ENCODE results near the gene KSR1. TPM values are rescaled to one million over a fixed set of nuclear protein-coding genes. Genes with fewer than 3 reads are reported as not detected.

Gene KSR1
- polyA plus RNA-seq, 1 donor from 2014 or later, result 9.2 TPM

- Histone ChIP-seq H3K79me2 (replicated peaks; ENCODE audit: insufficient read depth, low read length) (no peaks in the 10 kb centered on the region), H3K4me2 (ENCODE audit: low read length) (no peak overlapping the region), H3K9me3 (ENCODE audit: low read length) (no peaks in the 10 kb centered on the region), H3K27me3 (ENCODE audit: insufficient read depth, low read depth, low read length) (no peaks in the 10 kb centered on the region), H3K27ac (ENCODE audit: low read length) (no peak overlapping the region), H3F3A (ENCODE audit: insufficient read depth, low read length, poor library complexity, severe bottlenecking) (no peaks in the 10 kb centered on the region), H2AFZ (ENCODE audit: low read depth, low read length) (no peak overlapping the region), H4K20me1 (ENCODE audit: insufficient read depth) (no peaks in the 10 kb centered on the region), H3K9ac (ENCODE audit: low read length) (no peak overlapping the region), H3K4me3 (ENCODE audit: low read length) (no peak overlapping the region), H3K36me3 (ENCODE audit: insufficient read depth, low read length) (no peaks in the 10 kb centered on the region), H3K9me2 (ENCODE audit: insufficient read depth, low read length) (no peaks in the 10 kb centered on the region)
- TF ChIP-seq CTCF (IDR thresholded peaks at IDR 0.05; ENCODE audit: poor library complexity, severe bottlenecking) (no peak), EZH2 (IDR thresholded peaks at IDR 0.05; ENCODE audit: borderline replicate concordance, insufficient read depth, low read length, poor library complexity, severe bottlenecking) (no peak), POLR2AphosphoS5 (IDR thresholded peaks at IDR 0.05) (no peak), RAD21 (conservative IDR thresholded peaks at IDR 0.05) (no peak), MXI1 (conservative IDR thresholded peaks at IDR 0.05; ENCODE audit: poor library complexity, severe bottlenecking) (no peak)
Observed at GRCh38 chr17:27581016-27581415, 124.8 kb downstream of the KSR1 start.

GRCh38 chr17:27582696-27583095, 126.4 kb downstream of the KSR1 start:
- no peak overlapping the region for H3K9ac ChIP-seq (ENCODE audit: low read length)
- no peak overlapping the region for H3K4me2 ChIP-seq (ENCODE audit: low read length)
- H4K20me1 ChIP-seq (ENCODE audit: insufficient read depth), result no peaks in the 10 kb centered on the region
- H3K79me2 ChIP-seq (replicated peaks; ENCODE audit: insufficient read depth, low read length), result no peaks in the 10 kb centered on the region
- H3K27me3 ChIP-seq (ENCODE audit: insufficient read depth, low read depth, low read length), result no peaks in the 10 kb centered on the region
- no peak overlapping the region for H3K27ac ChIP-seq (ENCODE audit: low read length)
- H3K9me2 ChIP-seq (ENCODE audit: insufficient read depth, low read length), result no peaks in the 10 kb centered on the region
- TF ChIP-seq RAD21 (conservative IDR thresholded peaks at IDR 0.05) (no peak), EZH2 (IDR thresholded peaks at IDR 0.05; ENCODE audit: borderline replicate concordance, insufficient read depth, low read length, poor library complexity, severe bottlenecking) (no peak), TAF1 (IDR thresholded peaks at IDR 0.05; ENCODE audit: low read depth) (no peak)
- no peak overlapping the region for H3K4me3 ChIP-seq (ENCODE audit: low read length)
- no peaks in the 10 kb centered on the region for H3K36me3 ChIP-seq (ENCODE audit: insufficient read depth, low read length)
- no peaks in the 10 kb centered on the region for H3F3A ChIP-seq (ENCODE audit: insufficient read depth, low read length, poor library complexity, severe bottlenecking)
- no peaks in the 10 kb centered on the region for H3K9me3 ChIP-seq (ENCODE audit: low read length)
- no peak overlapping the region for H2AFZ ChIP-seq (ENCODE audit: low read depth, low read length)

GRCh38 chr17:27585153-27585681, 129.0 kb downstream of the KSR1 start:
- TF ChIP-seq CTCF (IDR thresholded peaks at IDR 0.05; ENCODE audit: poor library complexity, severe bottlenecking) (no peak), TAF1 (IDR thresholded peaks at IDR 0.05; ENCODE audit: low read depth) (no peak)
- no peaks in the 10 kb centered on the region for H4K20me1 ChIP-seq (ENCODE audit: insufficient read depth)
- no peaks in the 10 kb centered on the region for H3K79me2 ChIP-seq (replicated peaks; ENCODE audit: insufficient read depth, low read length)
- no peak overlapping the region for H2AFZ ChIP-seq (ENCODE audit: low read depth, low read length)
- no peaks in the 10 kb centered on the region for H3K9me3 ChIP-seq (ENCODE audit: low read length)
- H3K27ac ChIP-seq (ENCODE audit: low read length), result no peak overlapping the region
- H3K4me2 ChIP-seq (ENCODE audit: low read length), result no peak overlapping the region
- H3K9ac ChIP-seq (ENCODE audit: low read length), result no peak overlapping the region
- H3K36me3 ChIP-seq (ENCODE audit: insufficient read depth, low read length), result no peaks in the 10 kb centered on the region
- no peaks in the 10 kb centered on the region for H3F3A ChIP-seq (ENCODE audit: insufficient read depth, low read length, poor library complexity, severe bottlenecking)
- H3K27me3 ChIP-seq (ENCODE audit: insufficient read depth, low read depth, low read length), result no peaks in the 10 kb centered on the region
- no peaks in the 10 kb centered on the region for H3K9me2 ChIP-seq (ENCODE audit: insufficient read depth, low read length)
- no peak overlapping the region for H3K4me3 ChIP-seq (ENCODE audit: low read length)
